Measurements from ENCODE around the gene PHPT1.
"Not testable (repeated sequence)": the region's sequence is repeated elsewhere in the genome, so short reads cannot be mapped to it uniquely, and the experiment has no call there.

Gene PHPT1

GRCh38 chr9:136849038-136849959 is at the start of gene PHPT1:
PHPT1 (plus strand) TSS chr9:136849409; CDS start chr9:136849431, 22 bp downstream.
- no peak for TF ChIP-seq CTCF (IDR thresholded peaks at IDR 0.05)
- Histone ChIP-seq H3K4me3 (ENCODE audit: low read depth, low read length) (peak within 1 kb of the TSS; percentile 96), H3K27ac (peak within 1 kb of the TSS; percentile 73), H2AFZ (peak within 1 kb of the TSS; percentile 76), H3K9me3 (ENCODE audit: control insufficient read depth, low read length) (no peaks in the 10 kb centered on the region), H3K9ac (no peak within 1 kb of the TSS), H3K4me1 (peaks cover 5% of the 10 kb centered on the region), H3K27me3 (ENCODE audit: control insufficient read depth, insufficient read depth, low read length) (no peaks in the 10 kb centered on the region), H3K36me3 (ENCODE audit: control insufficient read depth, insufficient read depth, low read length) (no peaks in the 10 kb centered on the region), H3K79me2 (no peaks in the 10 kb centered on the region), H3K4me2 (ENCODE audit: low read length) (peak within 1 kb of the TSS; percentile 98)

- H3K4me2 ChIP-seq (ENCODE audit: low read length) = peak overlapping the region; percentile 96
- H3K79me2 ChIP-seq = no peaks in the 10 kb centered on the region
- H3K9me3 ChIP-seq (ENCODE audit: control insufficient read depth, low read length) = no peaks in the 10 kb centered on the region
- TF ChIP-seq CTCF (IDR thresholded peaks at IDR 0.05) = no peak
- peak overlapping the region; percentile 64 for H3K4me3 ChIP-seq (ENCODE audit: low read depth, low read length)
- H3K36me3 ChIP-seq (ENCODE audit: control insufficient read depth, insufficient read depth, low read length) = no peaks in the 10 kb centered on the region
- no peak overlapping the region for H3K9ac ChIP-seq
- no peaks in the 10 kb centered on the region for H3K4me1 ChIP-seq
- peak overlapping the region; percentile 66 for H2AFZ ChIP-seq
- peak overlapping the region; percentile 42 for H3K27ac ChIP-seq
- no peaks in the 10 kb centered on the region for H3K27me3 ChIP-seq (ENCODE audit: control insufficient read depth, insufficient read depth, low read length)
These were observed 49.2 kb upstream of the PHPT1 start for GRCh38 chr9:136799854-136800657.

- no peaks in the 10 kb centered on the region for H3K27me3 ChIP-seq (ENCODE audit: control insufficient read depth, insufficient read depth, low read length)
- no peaks in the 10 kb centered on the region for H3K4me1 ChIP-seq
- H3K27ac ChIP-seq = no peak overlapping the region
- H3K9ac ChIP-seq = no peak overlapping the region
- no peak for TF ChIP-seq CTCF (IDR thresholded peaks at IDR 0.05)
- no peaks in the 10 kb centered on the region for H3K36me3 ChIP-seq (ENCODE audit: control insufficient read depth, insufficient read depth, low read length)
- H3K4me3 ChIP-seq (ENCODE audit: low read depth, low read length) = no peak overlapping the region
- H3K4me2 ChIP-seq (ENCODE audit: low read length) = no peak overlapping the region
- no peak overlapping the region for H2AFZ ChIP-seq
- no peaks in the 10 kb centered on the region for H3K9me3 ChIP-seq (ENCODE audit: control insufficient read depth, low read length)
- H3K79me2 ChIP-seq = no peaks in the 10 kb centered on the region
These were observed 46.9 kb upstream of the PHPT1 start for GRCh38 chr9:136802321-136802720.

GRCh38 chr9:136803009-136803550 is 46.1 kb upstream of the PHPT1 start:
- not testable (repeated sequence) for H3K4me3 ChIP-seq (ENCODE audit: low read depth, low read length); H3K36me3 ChIP-seq (ENCODE audit: control insufficient read depth, insufficient read depth, low read length); H2AFZ ChIP-seq; H3K9me3 ChIP-seq (ENCODE audit: control insufficient read depth, low read length); H3K27me3 ChIP-seq (ENCODE audit: control insufficient read depth, insufficient read depth, low read length); H3K79me2 ChIP-seq; H3K9ac ChIP-seq; H3K4me1 ChIP-seq; H3K4me2 ChIP-seq (ENCODE audit: low read length); H3K27ac ChIP-seq
